ENCODE measurements around the gene TTC17. TPM values are rescaled to one million over a fixed set of nuclear protein-coding genes. Genes with fewer than 3 reads are reported as not detected.

The TTC17 gene
- total RNA-seq, 1 donor from 2014 or later: 143 TPM

GRCh38 chr11:43434893-43435292 is 76.2 kb downstream of the TTC17 start:
- Mint-ChIP-seq H3K4me3 (no peak overlapping the region), H3K36me3 (peaks cover 35% of the 10 kb centered on the region), H3K27me3 (ENCODE audit: low read depth) (no peaks in the 10 kb centered on the region), H3K27ac (no peak overlapping the region), H3K9me3 (no peaks in the 10 kb centered on the region), H3K4me1 (no peaks in the 10 kb centered on the region)
- no peak for DNase-seq (ENCODE audit: low spot score in 2 of 2, unreplicated experiment in 2 of 2)
- TF ChIP-seq, protein P1, sequence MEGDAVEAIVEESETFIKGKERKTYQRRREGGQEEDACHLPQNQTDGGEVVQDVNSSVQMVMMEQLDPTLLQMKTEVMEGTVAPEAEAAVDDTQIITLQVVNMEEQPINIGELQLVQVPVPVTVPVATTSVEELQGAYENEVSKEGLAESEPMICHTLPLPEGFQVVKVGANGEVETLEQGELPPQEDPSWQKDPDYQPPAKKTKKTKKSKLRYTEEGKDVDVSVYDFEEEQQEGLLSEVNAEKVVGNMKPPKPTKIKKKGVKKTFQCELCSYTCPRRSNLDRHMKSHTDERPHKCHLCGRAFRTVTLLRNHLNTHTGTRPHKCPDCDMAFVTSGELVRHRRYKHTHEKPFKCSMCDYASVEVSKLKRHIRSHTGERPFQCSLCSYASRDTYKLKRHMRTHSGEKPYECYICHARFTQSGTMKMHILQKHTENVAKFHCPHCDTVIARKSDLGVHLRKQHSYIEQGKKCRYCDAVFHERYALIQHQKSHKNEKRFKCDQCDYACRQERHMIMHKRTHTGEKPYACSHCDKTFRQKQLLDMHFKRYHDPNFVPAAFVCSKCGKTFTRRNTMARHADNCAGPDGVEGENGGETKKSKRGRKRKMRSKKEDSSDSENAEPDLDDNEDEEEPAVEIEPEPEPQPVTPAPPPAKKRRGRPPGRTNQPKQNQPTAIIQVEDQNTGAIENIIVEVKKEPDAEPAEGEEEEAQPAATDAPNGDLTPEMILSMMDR (IDR thresholded peaks at IDR 0.05; ENCODE audit: unreplicated experiment): no peak

DNA sequence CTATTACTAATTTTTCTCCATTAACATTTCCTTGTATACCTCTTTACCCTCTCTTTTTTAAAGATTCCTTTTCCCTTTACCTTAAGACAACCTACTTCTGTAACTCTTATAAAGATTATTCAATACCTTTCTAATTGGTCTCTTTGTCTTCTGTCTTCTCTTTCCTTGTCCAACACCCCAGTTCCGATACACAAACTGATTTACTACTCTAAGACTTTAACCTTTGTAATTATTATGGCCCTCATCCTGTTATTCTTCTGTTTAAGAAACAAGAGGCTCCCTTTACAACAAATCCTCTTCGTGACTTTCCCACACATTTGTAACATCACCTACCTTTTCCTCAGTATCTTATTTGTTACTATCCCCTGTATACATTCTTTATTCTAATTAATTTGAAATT is 81.8 kb downstream of the TTC17 start:
- no peaks in the 10 kb centered on the region for H3K9me3 Mint-ChIP-seq
- H3K36me3 Mint-ChIP-seq: peaks cover 50% of the 10 kb centered on the region
- TF ChIP-seq, protein P1 (IDR thresholded peaks at IDR 0.05; ENCODE audit: unreplicated experiment): no peak
- no peak overlapping the region for H3K27ac Mint-ChIP-seq
- H3K4me1 Mint-ChIP-seq: no peaks in the 10 kb centered on the region
- no peak for DNase-seq (ENCODE audit: low spot score in 2 of 2, unreplicated experiment in 2 of 2)
- H3K27me3 Mint-ChIP-seq (ENCODE audit: low read depth): no peaks in the 10 kb centered on the region
- no peak overlapping the region for H3K4me3 Mint-ChIP-seq

DNA sequence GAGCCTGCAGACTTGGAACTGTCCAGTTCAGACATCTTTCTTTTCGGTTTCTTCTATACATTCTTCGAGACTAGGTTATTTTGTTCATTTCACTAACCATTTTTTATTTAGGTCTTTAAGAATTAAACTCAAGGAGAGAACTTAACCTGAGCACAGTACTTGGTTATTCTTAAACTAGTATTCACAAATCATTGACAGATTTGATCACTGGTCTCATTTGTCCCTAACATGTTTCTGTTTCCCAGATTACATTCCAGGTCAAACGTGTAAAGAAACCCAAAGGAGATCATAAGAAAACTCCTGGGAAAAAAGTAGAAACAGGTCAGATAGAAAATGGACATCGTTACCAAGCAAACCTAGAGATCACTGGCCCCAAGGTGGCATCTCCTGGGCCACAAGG is 85.1 kb downstream of the TTC17 start:
- no peak for DNase-seq (ENCODE audit: low spot score in 2 of 2, unreplicated experiment in 2 of 2)
- Mint-ChIP-seq H3K4me3 (no peak overlapping the region), H3K27ac (no peak overlapping the region), H3K9me3 (no peaks in the 10 kb centered on the region), H3K36me3 (peaks cover 48% of the 10 kb centered on the region), H3K4me1 (no peaks in the 10 kb centered on the region), H3K27me3 (ENCODE audit: low read depth) (no peaks in the 10 kb centered on the region)
- TF ChIP-seq, protein P1 (IDR thresholded peaks at IDR 0.05; ENCODE audit: unreplicated experiment): no peak

GRCh38 chr11:43447151-43447550 is 88.4 kb downstream of the TTC17 start:
- no peak overlapping the region for H3K4me3 Mint-ChIP-seq
- no peak for DNase-seq (ENCODE audit: low spot score in 2 of 2, unreplicated experiment in 2 of 2)
- no peaks in the 10 kb centered on the region for H3K27me3 Mint-ChIP-seq (ENCODE audit: low read depth)
- no peak overlapping the region for H3K27ac Mint-ChIP-seq
- peaks cover 47% of the 10 kb centered on the region for H3K36me3 Mint-ChIP-seq
- no peaks in the 10 kb centered on the region for H3K9me3 Mint-ChIP-seq
- TF ChIP-seq, protein P1 (IDR thresholded peaks at IDR 0.05; ENCODE audit: unreplicated experiment): no peak
- H3K4me1 Mint-ChIP-seq: no peaks in the 10 kb centered on the region

GRCh38 chr11:43458486-43458885 is 99.8 kb downstream of the TTC17 start:
- no peak overlapping the region for H3K4me3 Mint-ChIP-seq
- H3K9me3 Mint-ChIP-seq: peaks cover 20% of the 10 kb centered on the region
- H3K27ac Mint-ChIP-seq: no peak overlapping the region
- H3K4me1 Mint-ChIP-seq: no peaks in the 10 kb centered on the region
- peaks cover 60% of the 10 kb centered on the region for H3K36me3 Mint-ChIP-seq
- no peaks in the 10 kb centered on the region for H3K27me3 Mint-ChIP-seq (ENCODE audit: low read depth)
- no peak for DNase-seq (ENCODE audit: low spot score in 2 of 2, unreplicated experiment in 2 of 2)
- TF ChIP-seq, protein P1 (IDR thresholded peaks at IDR 0.05; ENCODE audit: unreplicated experiment): no peak

- H3K4me1 Mint-ChIP-seq: no peaks in the 10 kb centered on the region
- no peaks in the 10 kb centered on the region for H3K27me3 Mint-ChIP-seq (ENCODE audit: low read depth)
- TF ChIP-seq, protein P1 (IDR thresholded peaks at IDR 0.05; ENCODE audit: unreplicated experiment): no peak
- DNase-seq (ENCODE audit: low spot score in 2 of 2, unreplicated experiment in 2 of 2): no peak
- peaks cover 65% of the 10 kb centered on the region for H3K36me3 Mint-ChIP-seq
- no peak overlapping the region for H3K4me3 Mint-ChIP-seq
- H3K9me3 Mint-ChIP-seq: peaks cover 25% of the 10 kb centered on the region
- H3K27ac Mint-ChIP-seq: no peak overlapping the region
These were observed 100.5 kb downstream of the TTC17 start for GRCh38 chr11:43459246-43459645.

All from mesothelial cell of epicardium (in vitro differentiated cells).